K562 (cell line): Measurements from ENCODE around the gene FAM98C. TPM values are rescaled to one million over a fixed set of nuclear protein-coding genes. Genes with fewer than 3 reads are reported as not detected.

ENCODE experiments used
- ARNT ChIP-seq, 2 experiments: fragments of 450-650 bp; IDR thresholded peaks; 2 replicates each; pipeline ENCODE4 v1.6.1; 2016; ENCODE audit warnings: mild to moderate bottlenecking in 1 of 2
- CBX3 ChIP-seq, 2 experiments: IDR thresholded peaks; 1 replicate in 1 of 2; 2 replicates in 1 of 2; pipeline ENCODE4 v1.6.1; 2012; ENCODE audit warnings: inconsistent platforms in 2 of 2, low read length in 2 of 2, borderline replicate concordance in 1 of 2, control low read depth in 1 of 2
- DEAF1 ChIP-seq: fragments of 450-650 bp; formaldehyde crosslinking; IDR thresholded peaks from 2 replicates; pipeline ENCODE4 v1.4.0; 2020; ENCODE audit warnings: mild to moderate bottlenecking, moderate library complexity
- KLF1 ChIP-seq: fragments of 450-650 bp; IDR thresholded peaks from 2 replicates; pipeline ENCODE4 v1.6.1; 2016; ENCODE audit warnings: missing genetic modification characterization, missing compliant biosample characterization
- KLF13 ChIP-seq: fragments of 450-650 bp; IDR thresholded peaks from 2 replicates; pipeline ENCODE4 v1.6.1; 2016; ENCODE audit warnings: missing genetic modification characterization, low read depth, mild to moderate bottlenecking, missing compliant biosample characterization, moderate library complexity, borderline replicate concordance
- MAX ChIP-seq: sonication (generic); formaldehyde crosslinking; IDR thresholded peaks from 2 replicates; pipeline ENCODE4 v1.9.0; 2022; ENCODE audit warnings: mild to moderate bottlenecking, missing genetic modification reagents
- MCM5 ChIP-seq: fragments of 450-650 bp; IDR thresholded peaks from 2 replicates; pipeline ENCODE4 v1.6.1; 2016; ENCODE audit warnings: low read depth
- MGA ChIP-seq: fragments of 450-650 bp; IDR thresholded peaks from 2 replicates; pipeline ENCODE4 v1.6.1; 2016; ENCODE audit warnings: mild to moderate bottlenecking, moderate library complexity
- NCOA1 ChIP-seq: fragments of 450-650 bp; IDR thresholded peaks from 2 replicates; pipeline ENCODE4 v1.6.1; 2016; ENCODE audit warnings: low read depth
- RAD51 ChIP-seq: fragments of 450-650 bp; IDR thresholded peaks from 2 replicates; pipeline ENCODE4 v1.7.1; 2016; ENCODE audit warnings: low read depth, mild to moderate bottlenecking, borderline replicate concordance
- RFX1 ChIP-seq: fragments of 450-650 bp; IDR thresholded peaks from 2 replicates; pipeline ENCODE4 v1.6.1; 2016; ENCODE audit warnings: mild to moderate bottlenecking, moderate library complexity
- SMARCA4 ChIP-seq: fragments of 450-650 bp; IDR thresholded peaks from 2 replicates; pipeline ENCODE4 v1.6.1; 2016
- THRAP3 ChIP-seq: fragments of 450-650 bp; IDR thresholded peaks from 2 replicates; pipeline ENCODE4 v1.6.1; 2016; ENCODE audit warnings: mild to moderate bottlenecking, inconsistent platforms, borderline replicate concordance
- ZBTB1 ChIP-seq: sonication (generic); formaldehyde crosslinking; IDR thresholded peaks from 2 replicates; pipeline ENCODE4 v1.8.1; 2023; ENCODE audit warnings: missing genetic modification reagents, low read depth, mild to moderate bottlenecking, borderline replicate concordance
- polyA plus RNA-seq, 8 experiments: library from polyadenylated mRNA; depleted of rRNA in 4 of 8; stranded (reverse) in 5 of 8; unstranded in 3 of 8; fragments of >200 nt; fragmentation: Nextera tagmentation in 2 of 8; fragmentation: Illumina TruSeq in 1 of 8; extraction: Ambion mirVana in 2 of 8; extraction: Trizol in 1 of 8; gene quantifications; 2 replicates each; pipeline versions ENCODE4 v1.2.1 to v1.2.3, GENCODE V29; 2011 to 2014; ENCODE audit warnings: inconsistent platforms in 1 of 8, missing spikeins in 1 of 8
- total RNA-seq, 7 experiments: library from RNA; depleted of rRNA in 6 of 7; stranded (reverse); fragments of >200 nt in 6 of 7; fragmentation: Illumina TruSeq in 2 of 7; extraction: Trizol in 2 of 7; gene quantifications; 2 replicates each; pipeline versions ENCODE4 v1.2.1 to v1.2.3, GENCODE V29; 2011 to 2021; ENCODE audit warnings: low replicate concordance in 1 of 7

Gene FAM98C
- total and polyA plus RNA-seq, 9 of the 15 experiments (the other 6 are each of a cell fraction or from before 2014, with no cell fraction given): 1.7 to 43.8 (median 13.7) TPM

- TF ChIP-seq CBX3 (IDR thresholded peaks at IDR 0.05; ENCODE audit: borderline replicate concordance in 1 of 2, low read length in 2 of 2) (peak in 1 of 2 experiments; percentile 98; a peak in 2 of 3 replicates), NCOA1 (no peak), THRAP3 (no peak), MCM5 (no peak), RAD51 (no peak), MAX (CRISPR knock-in tag) (peak; percentile 99), KLF1 (tag) (no peak), RFX1 (no peak), SMARCA4 (no peak), KLF13 (tag) (peak; percentile 41; the same call in 1 of the 2 replicates), ARNT (IDR thresholded peaks at IDR 0.05) (no peak), MGA (peak; percentile 100), DEAF1 (CRISPR knock-in tag) (no peak), ZBTB1 (peak; percentile 39; the same call in 1 of the 2 replicates)
These were observed 49.8 kb downstream of the FAM98C start (continued) for GRCh38 chr19:38452430-38453366.
